HCEC 1CT (cell line): ENCODE data around the gene IFT88.

ENCODE experiments used
- DNase-seq: peaks from one replicate; pipeline ENCODE4 v3.0.0-alpha.2; 2017

The IFT88 gene

GRCh38 chr13:20567881-20568528, 1.0 kb downstream of the IFT88 start:
- no peak for DNase-seq

- peak; percentile 45 for DNase-seq
These were observed 3.6 kb downstream of the IFT88 start for GRCh38 chr13:20570517-20570916.

- DNase-seq, result no peak
These were observed 4.7 kb downstream of the IFT88 start for GRCh38 chr13:20571676-20572075.

GRCh38 chr13:20573186-20573585, 6.2 kb downstream of the IFT88 start:
- no peak for DNase-seq

GRCh38 chr13:20573636-20574035, 6.7 kb downstream of the IFT88 start:
- DNase-seq, result no peak

GRCh38 chr13:20579191-20579590, 12.2 kb downstream of the IFT88 start:
- no peak for DNase-seq

GRCh38 chr13:20580257-20580656, 13.3 kb downstream of the IFT88 start:
- DNase-seq, result no peak

GRCh38 chr13:20582026-20582425, 15.1 kb downstream of the IFT88 start:
- no peak for DNase-seq

- DNase-seq, result no peak
These were observed 16.9 kb downstream of the IFT88 start for GRCh38 chr13:20583803-20584293.

- DNase-seq, result no peak
These were observed 18.4 kb downstream of the IFT88 start for GRCh38 chr13:20585371-20585770.

GRCh38 chr13:20588529-20589110, 21.7 kb downstream of the IFT88 start:
- no peak for DNase-seq

- DNase-seq, result no peak
These were observed 23.6 kb downstream of the IFT88 start for GRCh38 chr13:20590561-20590960.

- DNase-seq, result no peak
These were observed 25.6 kb downstream of the IFT88 start for GRCh38 chr13:20592606-20593005.

GRCh38 chr13:20594280-20594679, 27.3 kb downstream of the IFT88 start:
- no peak for DNase-seq

GRCh38 chr13:20607015-20607414, 40.1 kb downstream of the IFT88 start:
- no peak for DNase-seq

GRCh38 chr13:20608438-20609020, 41.6 kb downstream of the IFT88 start:
- DNase-seq, result no peak

GRCh38 chr13:20609145-20609544, 42.2 kb downstream of the IFT88 start:
- DNase-seq, result peak; percentile 96

- no peak for DNase-seq
These were observed 43.0 kb downstream of the IFT88 start for GRCh38 chr13:20610006-20610405.

- DNase-seq, result peak; percentile 94
These were observed 49.3 kb downstream of the IFT88 start for GRCh38 chr13:20616059-20616797.

- no peak for DNase-seq
These were observed 56.0 kb downstream of the IFT88 start for GRCh38 chr13:20623000-20623399.

- no peak for DNase-seq
These were observed 57.3 kb downstream of the IFT88 start for GRCh38 chr13:20624213-20624612.

GRCh38 chr13:20633802-20634201, 66.8 kb downstream of the IFT88 start:
- DNase-seq, result no peak

- DNase-seq, result no peak
These were observed 69.1 kb downstream of the IFT88 start for GRCh38 chr13:20636079-20636478.

- no peak for DNase-seq
These were observed 70.9 kb downstream of the IFT88 start for GRCh38 chr13:20637811-20638210.
